Chondrocyte (in vitro differentiated cells): ENCODE data around the gene HCCS. TPM values are rescaled to one million over a fixed set of nuclear protein-coding genes. Genes with fewer than 3 reads are reported as not detected.

ENCODE experiments used
- DNase-seq: peaks from one replicate; pipeline ENCODE4 v3.0.0; 2021; ENCODE audit warnings: mixed read lengths, low spot score
- H3K27ac Mint-ChIP-seq: one replicate; pipeline ENCODE4 v1.8.0; 2021; ENCODE audit warnings: mild to moderate bottlenecking, moderate library complexity, mixed read lengths; ENCODE audit not compliant: unreplicated experiment
- H3K27me3 Mint-ChIP-seq: 2 replicates; pipeline ENCODE4 v1.8.0; 2021; ENCODE audit warnings: low read depth, mixed read lengths
- H3K36me3 Mint-ChIP-seq: 2 replicates; pipeline ENCODE4 v1.8.0; 2021; ENCODE audit warnings: low read depth, mixed read lengths
- H3K4me1 Mint-ChIP-seq: 2 replicates; pipeline ENCODE4 v1.8.0; 2021; ENCODE audit warnings: low read depth, mild to moderate bottlenecking, mixed read lengths
- H3K4me3 Mint-ChIP-seq: one replicate; pipeline ENCODE4 v1.8.0; 2021; ENCODE audit warnings: mild to moderate bottlenecking, moderate library complexity, mixed read lengths; ENCODE audit not compliant: unreplicated experiment
- H3K9me3 Mint-ChIP-seq: 2 replicates; pipeline ENCODE4 v1.8.0; 2021; ENCODE audit warnings: low read depth, mixed read lengths
- total RNA-seq: library from RNA; stranded (reverse); gene quantifications from 3 replicates; pipeline ENCODE4 v1.2.1, GENCODE V29; 2021
- TF ChIP-seq, protein P1 (sequence below): fragments of 200-600 bp; sonication (generic); IDR thresholded peaks from 2 replicates; pipeline ENCODE4 v1.5.0; 2021; ENCODE audit warnings: antibody characterized with exemption, mild to moderate bottlenecking, moderate library complexity

Gene HCCS
- total RNA-seq, 1 donor from 2014 or later: 25.5 TPM

DNA sequence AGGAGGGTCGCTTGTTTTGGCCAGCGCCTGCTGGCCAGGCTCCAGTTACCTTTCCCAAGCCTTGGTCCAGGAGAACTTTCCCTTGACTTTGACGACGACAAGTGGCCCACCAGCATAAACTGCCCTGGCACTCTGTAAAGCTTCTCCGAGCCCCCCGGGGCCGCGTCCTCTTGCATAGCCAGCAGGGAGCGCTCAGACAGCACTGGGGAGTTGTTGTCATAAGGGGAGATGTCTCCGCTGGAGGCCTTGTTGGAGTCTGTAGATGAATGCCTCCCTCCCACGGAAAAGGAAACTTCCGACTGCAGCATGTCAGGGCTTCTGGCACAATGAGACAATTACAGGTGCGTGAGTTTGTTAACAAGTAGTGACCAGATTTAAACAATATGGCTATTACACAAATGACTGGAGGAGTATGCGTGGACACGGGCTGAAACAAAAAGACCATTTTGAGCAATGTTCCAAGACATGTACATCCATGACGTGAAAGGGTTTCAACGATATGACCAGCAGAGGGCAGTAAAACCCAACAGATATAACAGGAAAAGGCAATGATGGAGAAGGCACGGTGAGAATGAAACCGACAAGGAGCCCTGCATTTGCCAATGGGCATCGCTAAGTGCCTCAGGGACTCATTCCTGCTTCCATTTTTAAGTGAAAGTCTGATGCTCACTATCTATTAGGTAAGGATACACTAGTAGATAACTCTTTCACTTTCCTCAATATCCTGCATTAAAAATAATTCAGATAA, 33.0 kb downstream of the HCCS start:
- H3K4me3 Mint-ChIP-seq: no peak overlapping the region
- TF ChIP-seq, protein P1, sequence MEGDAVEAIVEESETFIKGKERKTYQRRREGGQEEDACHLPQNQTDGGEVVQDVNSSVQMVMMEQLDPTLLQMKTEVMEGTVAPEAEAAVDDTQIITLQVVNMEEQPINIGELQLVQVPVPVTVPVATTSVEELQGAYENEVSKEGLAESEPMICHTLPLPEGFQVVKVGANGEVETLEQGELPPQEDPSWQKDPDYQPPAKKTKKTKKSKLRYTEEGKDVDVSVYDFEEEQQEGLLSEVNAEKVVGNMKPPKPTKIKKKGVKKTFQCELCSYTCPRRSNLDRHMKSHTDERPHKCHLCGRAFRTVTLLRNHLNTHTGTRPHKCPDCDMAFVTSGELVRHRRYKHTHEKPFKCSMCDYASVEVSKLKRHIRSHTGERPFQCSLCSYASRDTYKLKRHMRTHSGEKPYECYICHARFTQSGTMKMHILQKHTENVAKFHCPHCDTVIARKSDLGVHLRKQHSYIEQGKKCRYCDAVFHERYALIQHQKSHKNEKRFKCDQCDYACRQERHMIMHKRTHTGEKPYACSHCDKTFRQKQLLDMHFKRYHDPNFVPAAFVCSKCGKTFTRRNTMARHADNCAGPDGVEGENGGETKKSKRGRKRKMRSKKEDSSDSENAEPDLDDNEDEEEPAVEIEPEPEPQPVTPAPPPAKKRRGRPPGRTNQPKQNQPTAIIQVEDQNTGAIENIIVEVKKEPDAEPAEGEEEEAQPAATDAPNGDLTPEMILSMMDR: peak; percentile 83
- DNase-seq: no peak
- no peaks in the 10 kb centered on the region for H3K36me3 Mint-ChIP-seq
- H3K27ac Mint-ChIP-seq: no peak overlapping the region
- no peaks in the 10 kb centered on the region for H3K4me1 Mint-ChIP-seq
- H3K9me3 Mint-ChIP-seq: no peaks in the 10 kb centered on the region
- H3K27me3 Mint-ChIP-seq: no peaks in the 10 kb centered on the region

DNA sequence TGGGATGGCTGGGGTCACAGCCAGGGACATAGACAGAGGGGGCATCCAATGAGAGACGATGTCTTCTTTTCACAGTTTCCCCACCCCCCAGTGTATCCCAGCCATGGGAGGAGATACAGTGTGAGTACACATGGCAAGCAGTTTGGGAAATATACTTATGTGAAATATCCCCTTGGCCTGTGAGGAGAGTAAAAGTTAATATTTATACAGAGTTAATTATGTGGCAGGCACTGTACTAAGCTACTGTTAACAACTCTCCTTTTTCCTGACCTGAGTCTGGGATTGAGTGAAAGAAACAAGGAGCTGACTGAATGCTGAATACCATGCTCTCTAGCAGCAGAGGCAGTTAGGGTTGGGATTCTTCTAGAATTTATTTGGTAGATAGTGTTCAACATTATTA, 35.3 kb downstream of the HCCS start:
- Mint-ChIP-seq H3K36me3 (no peaks in the 10 kb centered on the region), H3K4me1 (no peaks in the 10 kb centered on the region), H3K9me3 (no peaks in the 10 kb centered on the region), H3K27me3 (no peaks in the 10 kb centered on the region), H3K27ac (no peak overlapping the region), H3K4me3 (no peak overlapping the region)
- TF ChIP-seq, protein P1: no peak
- no peak for DNase-seq

- Mint-ChIP-seq H3K36me3 (no peaks in the 10 kb centered on the region), H3K27me3 (no peaks in the 10 kb centered on the region), H3K27ac (no peak overlapping the region), H3K4me3 (no peak overlapping the region), H3K9me3 (no peaks in the 10 kb centered on the region), H3K4me1 (no peaks in the 10 kb centered on the region)
- TF ChIP-seq, protein P1: no peak
- no peak for DNase-seq
Measured at GRCh38 chrX:11148401-11148800, 37.3 kb downstream of the HCCS start.

GRCh38 chrX:11151799-11152559, 40.8 kb downstream of the HCCS start:
- no peak overlapping the region for H3K27ac Mint-ChIP-seq
- DNase-seq: no peak
- TF ChIP-seq, protein P1: no peak
- no peaks in the 10 kb centered on the region for H3K4me1 Mint-ChIP-seq
- H3K4me3 Mint-ChIP-seq: no peak overlapping the region
- no peaks in the 10 kb centered on the region for H3K36me3 Mint-ChIP-seq
- H3K9me3 Mint-ChIP-seq: peaks cover 2% of the 10 kb centered on the region
- no peaks in the 10 kb centered on the region for H3K27me3 Mint-ChIP-seq

DNA sequence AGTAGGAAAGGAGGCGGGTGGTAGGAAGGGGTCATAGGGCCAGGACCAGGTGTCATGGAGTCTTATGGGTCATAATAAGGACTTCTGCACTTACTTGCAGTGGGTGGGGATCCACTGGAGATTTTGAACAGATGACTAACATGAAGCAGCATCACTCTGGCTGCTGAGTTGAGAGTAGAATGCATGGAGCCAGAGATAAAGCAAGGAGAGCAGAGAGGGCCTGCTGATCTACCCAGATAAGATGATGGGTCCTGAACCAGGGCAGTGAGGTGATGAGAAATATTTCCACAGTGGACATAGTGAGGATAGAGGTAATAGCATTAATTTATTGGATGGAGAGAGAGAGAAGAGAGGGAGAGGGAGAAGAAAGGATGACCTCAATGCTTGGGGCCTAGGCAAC, 48.0 kb downstream of the HCCS start:
- Mint-ChIP-seq H3K27me3 (no peaks in the 10 kb centered on the region), H3K4me3 (no peak overlapping the region), H3K36me3 (no peaks in the 10 kb centered on the region), H3K27ac (no peak overlapping the region), H3K9me3 (peaks cover 2% of the 10 kb centered on the region), H3K4me1 (no peaks in the 10 kb centered on the region)
- TF ChIP-seq, protein P1: no peak
- DNase-seq: no peak
